K562 (cell line): Measurements from ENCODE around the gene SERPINB7. TPM values are rescaled to one million over a fixed set of nuclear protein-coding genes. Genes with fewer than 3 reads are reported as not detected.

ENCODE experiments used
- ATAC-seq: fragments of 200-7000 bp; cut with Tn5 transposase; 3 replicates; pipeline ENCODE4 v1.9.1; 2020; ENCODE audit warnings: moderate library complexity
- BruUV-seq: library from RNA; stranded (reverse); fragments of 400-500 nt; replicated peaks from 2 replicates; lab custom pipeline; 2021; lab: Mats Ljungman, UMichigan
- CTCF ChIA-PET: fragments of 300-600 bp; formaldehyde crosslinking; extraction: SDS; loops from one replicate; lab custom pipeline; 2021; ENCODE audit warnings: low intra/inter-chr PET ratio; lab: Yijun Ruan, JAX
- POLR2A ChIA-PET: fragments of 300-600, 350-650 bp; sonication (Branson Sonifier 250); formaldehyde crosslinking; extraction: SDS; loops from one replicate; lab custom pipeline; 2021; ENCODE audit warnings: antibody characterized with exemption, inconsistent platforms; lab: Yijun Ruan, JAX
- DNase-seq, 4 experiments: peaks; one replicate each; pipeline versions ENCODE4 v3.0.0 to v3.0.0-alpha.2; 2011 to 2018; ENCODE audit warnings: low spot score in 3 of 4, mixed read lengths in 3 of 4; ENCODE audit errors: extremely low read depth in 1 of 4
- FAIRE-seq: peaks from 2 replicates; lab custom pipeline; 2011; peaks lifted over from hg19 to GRCh38; lab: Jason Lieb, UNC
- H2AFZ ChIP-seq: 2 replicates; pipeline ENCODE4 v1.6.0; 2011; ENCODE audit warnings: low read depth, low read length, control low read depth, inconsistent platforms
- H3K27ac ChIP-seq: fragments of 200-600 bp; 3 replicates; pipeline ENCODE4 v1.8.0; 2011; ENCODE audit warnings: low read depth, mild to moderate bottlenecking, control low read depth, inconsistent platforms, low read length, moderate library complexity, mixed read lengths; ENCODE audit errors: extremely low read depth
- H3K27me3 ChIP-seq, 2 experiments: fragments of 300-600 bp in 1 of 2; 2 replicates in 1 of 2; 3 replicates in 1 of 2; pipeline versions ENCODE4 v1.6.0 to v1.8.0; 2011; ENCODE audit warnings: inconsistent platforms in 2 of 2, low read length in 2 of 2, mild to moderate bottlenecking in 1 of 2, mixed read lengths in 1 of 2, moderate library complexity in 1 of 2; ENCODE audit not compliant: control insufficient read depth in 2 of 2, insufficient read depth in 2 of 2
- H3K36me3 ChIP-seq: fragments of 300-600 bp; 3 replicates; pipeline ENCODE4 v1.8.0; 2011; ENCODE audit warnings: mild to moderate bottlenecking, low read length, inconsistent platforms; ENCODE audit not compliant: control insufficient read depth, insufficient read depth
- H3K4me1 ChIP-seq, 2 experiments: fragments of 200-600 bp in 1 of 2; replicated peaks in 1 of 2; 2 replicates in 1 of 2; 3 replicates in 1 of 2; pipeline versions ENCODE4 v1.5.1 to v1.8.0; 2011; ENCODE audit warnings: inconsistent platforms in 2 of 2, low read length in 2 of 2, mild to moderate bottlenecking in 1 of 2, mixed read lengths in 1 of 2, moderate library complexity in 1 of 2; ENCODE audit not compliant: control insufficient read depth in 2 of 2, insufficient read depth in 2 of 2
- H3K4me2 ChIP-seq: 2 replicates; pipeline ENCODE4 v1.6.1; 2011; ENCODE audit warnings: low read length, control low read depth, inconsistent platforms, mixed read lengths; ENCODE audit not compliant: insufficient read depth
- H3K4me3 ChIP-seq: fragments of 200-600 bp; sonication (generic), shearing (Covaris generic); 2 replicates; pipeline ENCODE4 v1.5.1; 2016; ENCODE audit warnings: control low read depth, inconsistent platforms
- H3K79me2 ChIP-seq: fragments of 200-600 bp; 3 replicates; pipeline ENCODE4 v1.8.0; 2011; ENCODE audit warnings: low read length, inconsistent platforms; ENCODE audit not compliant: control insufficient read depth, insufficient read depth
- H3K9ac ChIP-seq, 2 experiments: 2 replicates each; pipeline versions ENCODE4 v1.6.0 to v1.6.1; 2011; ENCODE audit warnings: low read depth in 2 of 2, low read length in 2 of 2, control low read depth in 1 of 2, inconsistent platforms in 1 of 2, mild to moderate bottlenecking in 1 of 2, mixed read lengths in 1 of 2; ENCODE audit not compliant: insufficient read depth in 1 of 2
- H3K9me1 ChIP-seq: one replicate; pipeline ENCODE4 v1.6.0; 2011; ENCODE audit warnings: inconsistent platforms, mild to moderate bottlenecking, low read length, moderate library complexity; ENCODE audit not compliant: control insufficient read depth, insufficient read depth
- H3K9me3 ChIP-seq: replicated peaks from 2 replicates; pipeline ENCODE4 v1.5.1; 2011; ENCODE audit warnings: low read depth, low read length, inconsistent platforms; ENCODE audit not compliant: control insufficient read depth, insufficient read depth
- H4K20me1 ChIP-seq: replicated peaks from 2 replicates; pipeline ENCODE4 v1.6.1; 2011; ENCODE audit warnings: low read length, inconsistent platforms, mixed read lengths; ENCODE audit not compliant: control insufficient read depth, insufficient read depth
- HES1 ChIP-seq: fragments of 450-650 bp; IDR thresholded peaks from 2 replicates; pipeline ENCODE4 v1.6.1; 2016; ENCODE audit warnings: low read depth, mild to moderate bottlenecking, moderate library complexity
- KAT2B ChIP-seq: IDR thresholded peaks from one replicate; pipeline ENCODE4 v1.6.1; 2012; ENCODE audit warnings: low read depth, mild to moderate bottlenecking, control low read depth, inconsistent platforms, low read length, moderate library complexity
- LCOR ChIP-seq: sonication (generic); formaldehyde crosslinking; IDR thresholded peaks from 2 replicates; pipeline ENCODE4 v1.8.0; 2022; ENCODE audit warnings: mild to moderate bottlenecking, missing genetic modification reagents
- PYGO2 ChIP-seq: fragments of 450-650 bp; IDR thresholded peaks from 2 replicates; pipeline ENCODE4 v1.6.1; 2016; ENCODE audit warnings: mild to moderate bottlenecking, missing genetic modification characterization, moderate library complexity, missing compliant biosample characterization
- RFX5 ChIP-seq: IDR thresholded peaks from 2 replicates; pipeline ENCODE4 v1.6.1; 2011; ENCODE audit warnings: low read depth, mild to moderate bottlenecking, improper control_type of control experiment, low read length
- ZNF398 ChIP-seq: fragments of 250-450 bp; sonication (Bioruptor Pico); IDR thresholded peaks from 2 replicates; pipeline ENCODE4 v1.8.0; 2021; ENCODE audit warnings: moderate library complexity, mild to moderate bottlenecking, inconsistent platforms
- ZNF512 ChIP-seq: IDR thresholded peaks from 2 replicates; pipeline ENCODE4 v1.6.1; 2016; ENCODE audit warnings: missing genetic modification characterization, missing compliant biosample characterization
- WGBS: fragments of 100-300 bp; shearing (Covaris generic); methylation state at CpG from one replicate; pipeline ENCODE4 v1.1.6; 2016; ENCODE audit warnings: low coverage, mixed read lengths; ENCODE audit not compliant: insufficient coverage; ENCODE audit errors: missing lambda C conversion rate; 5-methylcytosine and 5-hydroxymethylcytosine counted together
- in situ Hi-C: fragments of 300-500 bp; cut with MboI; formaldehyde crosslinking; loops from 4 replicates; pipeline ENCODE4 v1.15.0; 2018; ENCODE audit warnings: inconsistent platforms, mixed read lengths
- intact Hi-C: fragments of 100-400 bp; cut with micrococcal nuclease; formaldehyde crosslinking; loops from 2 replicates; pipeline ENCODE4 v1.14.2; 2022
- polyA plus RNA-seq, 8 experiments: library from polyadenylated mRNA; depleted of rRNA in 4 of 8; stranded (reverse) in 5 of 8; unstranded in 3 of 8; fragments of >200 nt; fragmentation: Nextera tagmentation in 2 of 8; fragmentation: Illumina TruSeq in 1 of 8; extraction: Ambion mirVana in 2 of 8; extraction: Trizol in 1 of 8; gene quantifications; 2 replicates each; pipeline versions ENCODE4 v1.2.1 to v1.2.3, GENCODE V29; 2011 to 2014; ENCODE audit warnings: inconsistent platforms in 1 of 8, missing spikeins in 1 of 8
- total RNA-seq, 7 experiments: library from RNA; depleted of rRNA in 6 of 7; stranded (reverse); fragments of >200 nt in 6 of 7; fragmentation: Illumina TruSeq in 2 of 7; extraction: Trizol in 2 of 7; gene quantifications; 2 replicates each; pipeline versions ENCODE4 v1.2.1 to v1.2.3, GENCODE V29; 2011 to 2021; ENCODE audit warnings: low replicate concordance in 1 of 7

The SERPINB7 gene
- total and polyA plus RNA-seq, 9 of the 15 experiments (the other 6 are each of a cell fraction or from before 2014, with no cell fraction given), result not detected

- Histone ChIP-seq H3K27ac (no peak overlapping the region), H3K27me3 (no peaks in the 10 kb centered on the region), H3K79me2 (no peaks in the 10 kb centered on the region), H2AFZ (no peak overlapping the region), H3K9me1 (no peaks in the 10 kb centered on the region), H4K20me1 (no peaks in the 10 kb centered on the region), H3K4me2 (no peak overlapping the region), H3K4me3 (no peak overlapping the region), H3K4me1 (no peaks in the 10 kb centered on the region), H3K36me3 (no peaks in the 10 kb centered on the region), H3K9me3 (no peaks in the 10 kb centered on the region), H3K9ac (no peak overlapping the region)
- DNase-seq (no peak), ATAC-seq (no peak), FAIRE-seq (no peak)
- intact Hi-C loops, result no loop called here
- CTCF ChIA-PET, result no interaction called here
- no TSS peak for BruUV-seq
- in situ Hi-C loops, result no loop called here
- WGBS, result 0% methylated on average over 2 of the region's 2 CpGs
- POLR2A ChIA-PET, result no interaction called here
- no peak for TF ChIP-seq HES1
- TF ChIP-seq RFX5, result no peak
Observed at GRCh38 chr18:63789327-63789726, 14.1 kb downstream of the SERPINB7 start.

- Histone ChIP-seq H3K4me3 (no peak overlapping the region), H3K4me1 (no peaks in the 10 kb centered on the region), H3K27ac (no peak overlapping the region), H3K4me2 (no peak overlapping the region), H3K27me3 (no peaks in the 10 kb centered on the region), H3K36me3 (no peaks in the 10 kb centered on the region), H3K9ac (no peak overlapping the region), H3K9me1 (no peaks in the 10 kb centered on the region), H4K20me1 (no peaks in the 10 kb centered on the region), H3K79me2 (no peaks in the 10 kb centered on the region), H3K9me3 (no peaks in the 10 kb centered on the region), H2AFZ (no peak overlapping the region)
- DNase-seq (no peak), ATAC-seq (no peak), FAIRE-seq (no peak)
- WGBS, result 3% methylated on average over 4 of the region's 4 CpGs
- BruUV-seq, result no TSS peak
- in situ Hi-C loops (no loop called here), intact Hi-C loops (no loop called here)
- ChIA-PET CTCF (no interaction called here), POLR2A (no interaction called here)
- TF ChIP-seq KAT2B (no peak), PYGO2 (tag) (no peak), ZNF398 (CRISPR knock-in tag) (no peak), LCOR (no peak), ZNF512 (no peak)
Observed at GRCh38 chr18:63795606-63796005, 20.4 kb downstream of the SERPINB7 start.
